ENCODE data around the gene ACSS2. TPM values are rescaled to one million over a fixed set of nuclear protein-coding genes. Genes with fewer than 3 reads are reported as not detected.

The ACSS2 gene
- total and polyA plus RNA-seq, 2 of the 8 experiments (the other 6 are each of a cell fraction or from before 2014, with no cell fraction given) = 17.7 to 24.2 TPM

- no peak overlapping the region for H2AK5ac ChIP-seq (ENCODE audit: low read depth, low read length)
- H3K36me3 ChIP-seq (ENCODE audit: control insufficient read depth in 2 of 4, insufficient read depth in 4 of 4, low read length in 3 of 4) = peaks cover 0 to 6% (median 1%) of the 10 kb centered on the region in 4 experiments; a peak in 2 of 8 replicates
- TF ChIP-seq EGR1 (IDR thresholded peaks at IDR 0.05; ENCODE audit: borderline replicate concordance, low read depth, low read length) (no peak), BCL11A (IDR thresholded peaks at IDR 0.05; ENCODE audit: low read depth in 2 of 2, low read length in 2 of 2) (no peak)
- no peak for FAIRE-seq
- no peak overlapping the region for H4K8ac ChIP-seq (ENCODE audit: extremely low read depth, insufficient read depth, low read length)
- no peaks in the 10 kb centered on the region for H3K79me2 ChIP-seq (ENCODE audit: control insufficient read depth in 1 of 2, insufficient read depth in 2 of 2, low read length in 2 of 2)
- H2BK20ac ChIP-seq (ENCODE audit: low read length) = no peak overlapping the region
- peaks cover 0 to 12% (median under 1%) of the 10 kb centered on the region in 4 experiments; a peak in 3 of 7 replicates for H3K4me1 ChIP-seq (replicated peaks in 1 of 4; ENCODE audit: control insufficient read depth in 3 of 4, insufficient read depth in 4 of 4, low read length in 3 of 4)
- no peaks in the 10 kb centered on the region for H3K9me3 ChIP-seq (ENCODE audit: insufficient read depth in 2 of 2, low read depth in 1 of 2, low read length in 1 of 2)
- no peak overlapping the region for H3K4me3 ChIP-seq (ENCODE audit: extremely low read depth in 1 of 4, insufficient read depth in 2 of 4, low read depth in 3 of 4, low read length in 4 of 4)
- H3K9ac ChIP-seq (replicated peaks in 1 of 4; ENCODE audit: extremely low read depth in 1 of 4, low read depth in 3 of 4, low read length in 3 of 4) = no peak overlapping the region
- ChIA-PET POLR2A (ENCODE audit: partially characterized antibody) (interaction anchor here (2.5 to 3.3 kb wide), 2 partner anchors 10 to 28 kb away, joined by 9 to 16 read pairs; no protein-coding TSS in a partner anchor), CTCF (ENCODE audit: partially characterized antibody) (interaction anchor here (1.0 to 3.7 kb wide), 4 partner anchors 9 to 78 kb away, joined by 3 to 18 read pairs (median 3); no protein-coding TSS in a partner anchor)
- DNase-seq (ENCODE audit: low read depth in 1 of 2, low spot score in 2 of 2) = no peak
- H3K27me3 ChIP-seq (replicated peaks in 1 of 4; ENCODE audit: control insufficient read depth in 3 of 4, extremely low read depth in 1 of 4, insufficient read depth in 3 of 4, low read length in 3 of 4) = peaks cover 0 to 5% (median 1%) of the 10 kb centered on the region in 4 experiments; a peak in 3 of 7 replicates
- H3K23me2 ChIP-seq (ENCODE audit: low read depth, low read length) = peaks cover 4% of the 10 kb centered on the region; the same call in 1 of the 2 replicates
- H2AFZ ChIP-seq (ENCODE audit: low read length) = no peak overlapping the region
- no peak overlapping the region for H3K4ac ChIP-seq (replicated peaks; ENCODE audit: insufficient read length, low read depth, low read length)
- no peak overlapping the region for H2BK12ac ChIP-seq (ENCODE audit: low read depth, low read length)
- H4K5ac ChIP-seq (ENCODE audit: insufficient read length, low read depth, low read length) = no peak overlapping the region
- H3K56ac ChIP-seq (replicated peaks; ENCODE audit: insufficient read length, low read depth, low read length) = no peak overlapping the region
- no peak overlapping the region for H3K4me2 ChIP-seq (ENCODE audit: insufficient read depth in 1 of 2, low read depth in 2 of 2, low read length in 2 of 2)
- no peak overlapping the region for H3K14ac ChIP-seq (ENCODE audit: insufficient read length)
- H4K20me1 ChIP-seq (replicated peaks in 1 of 2; ENCODE audit: control insufficient read depth in 1 of 2, insufficient read depth in 2 of 2, low read length in 2 of 2) = peaks cover 0 to 1% of the 10 kb centered on the region in 2 experiments
- H3K79me1 ChIP-seq (ENCODE audit: low read depth, low read length) = no peaks in the 10 kb centered on the region
- H3K27ac ChIP-seq (ENCODE audit: low read depth, low read length) = no peak overlapping the region
- no peak overlapping the region for H2BK5ac ChIP-seq (ENCODE audit: low read depth, low read length)
- no peak overlapping the region for H3K23ac ChIP-seq (ENCODE audit: insufficient read length)
- 85% methylated on average over 5 of the region's 5 CpGs; no CpG with 5 or more reads in 1 of the 2 experiments for WGBS, 2 experiments (ENCODE audit: extremely low coverage in 1 of 2, insufficient coverage in 1 of 2, insufficient read length in 1 of 2, insufficient replicate concordance in 2 of 2, low coverage in 1 of 2, low lambda C conversion rate in 2 of 2, missing lambda C conversion rate in 1 of 2)
- no peak overlapping the region for H4K91ac ChIP-seq (replicated peaks; ENCODE audit: insufficient read length, low read length)
- no peak overlapping the region for H2BK15ac ChIP-seq (ENCODE audit: low read length)
- no peak overlapping the region for H3K18ac ChIP-seq (ENCODE audit: extremely low read depth, low read length)
- no peak overlapping the region for H2BK120ac ChIP-seq (replicated peaks; ENCODE audit: low read depth, low read length)
These were observed 76.3 kb downstream of the ACSS2 start for GRCh38 chr20:34952671-34953070.
